Keratinocyte (primary cell): ENCODE results near the gene RGS6. TPM values are rescaled to one million over a fixed set of nuclear protein-coding genes. Genes with fewer than 3 reads are reported as not detected.

Source experiments
- DNase-seq: peaks from one replicate; pipeline ENCODE4 v3.0.0-alpha.2; 2011; ENCODE audit warnings: low read depth, missing footprints, low spot score
- FAIRE-seq: peaks from 2 replicates; lab custom pipeline; 2011; peaks lifted over from hg19 to GRCh38; lab: Jason Lieb, UNC
- H2AFZ ChIP-seq: 2 replicates; pipeline ENCODE4 v1.6.0; 2012; ENCODE audit warnings: low read length, control low read depth, inconsistent platforms; ENCODE audit not compliant: control insufficient read depth
- H3K27ac ChIP-seq: 2 replicates; pipeline ENCODE4 v1.5.1; 2011; ENCODE audit warnings: low read length; ENCODE audit not compliant: control insufficient read depth, insufficient read depth
- H3K27me3 ChIP-seq: 3 replicates; pipeline ENCODE4 v1.6.0; 2011; ENCODE audit warnings: low read length; ENCODE audit not compliant: control insufficient read depth, insufficient read depth; ENCODE audit errors: extremely low read depth
- H3K36me3 ChIP-seq, 2 experiments: 2 replicates in 1 of 2; 3 replicates in 1 of 2; pipeline ENCODE4 v1.5.1; 2011; ENCODE audit warnings: low read length in 2 of 2, mild to moderate bottlenecking in 1 of 2; ENCODE audit not compliant: control insufficient read depth in 2 of 2, insufficient read depth in 2 of 2; ENCODE audit errors: extremely low read depth in 1 of 2
- H3K4me1 ChIP-seq: 3 replicates; pipeline ENCODE4 v1.5.1; 2011; ENCODE audit warnings: low read length; ENCODE audit not compliant: control insufficient read depth, insufficient read depth; ENCODE audit errors: extremely low read depth
- H3K4me2 ChIP-seq: 3 replicates; pipeline ENCODE4 v1.6.0; 2011; ENCODE audit warnings: low read depth, low read length; ENCODE audit not compliant: control insufficient read depth, insufficient read depth; ENCODE audit errors: extremely low read depth
- H3K4me3 ChIP-seq, 3 experiments: fragments of 200-600 bp in 1 of 3; sonication (generic) in 1 of 3; 2 replicates in 2 of 3; 3 replicates in 1 of 3; pipeline ENCODE4 v1.5.1; 2011 to 2016; ENCODE audit warnings: low read length in 3 of 3, mild to moderate bottlenecking in 3 of 3, control low read depth in 2 of 3, inconsistent platforms in 1 of 3, low read depth in 1 of 3, mixed read lengths in 1 of 3, mixed run types in 1 of 3, moderate library complexity in 1 of 3; ENCODE audit not compliant: control insufficient read depth in 2 of 3, insufficient read depth in 2 of 3; ENCODE audit errors: extremely low read depth in 1 of 3
- H3K79me2 ChIP-seq: 2 replicates; pipeline ENCODE4 v1.6.0; 2012; ENCODE audit warnings: low read length; ENCODE audit not compliant: control insufficient read depth, insufficient read depth
- H3K9ac ChIP-seq: 3 replicates; pipeline ENCODE4 v1.6.0; 2011; ENCODE audit warnings: low read length; ENCODE audit not compliant: control insufficient read depth, insufficient read depth; ENCODE audit errors: extremely low read depth
- H3K9me1 ChIP-seq: 3 replicates; pipeline ENCODE4 v1.6.0; 2011; ENCODE audit warnings: low read length; ENCODE audit not compliant: control insufficient read depth, insufficient read depth; ENCODE audit errors: extremely low read depth
- H3K9me3 ChIP-seq: 2 replicates; pipeline ENCODE4 v1.5.1; 2012; ENCODE audit warnings: low read depth, low read length; ENCODE audit not compliant: control insufficient read depth
- H4K20me1 ChIP-seq: 3 replicates; pipeline ENCODE4 v1.6.0; 2011; ENCODE audit warnings: low read length; ENCODE audit not compliant: control insufficient read depth, insufficient read depth; ENCODE audit errors: extremely low read depth
- CTCF ChIP-seq, 3 experiments: IDR thresholded peaks in 1 of 3; conservative IDR thresholded peaks in 1 of 3; optimal IDR thresholded peaks in 1 of 3; 2 replicates in 2 of 3; 3 replicates in 1 of 3; pipeline versions ENCODE3 to v1.5.1; 2011; ENCODE audit warnings: low read length in 3 of 3, mild to moderate bottlenecking in 3 of 3, moderate library complexity in 2 of 3, control low read depth in 1 of 3, inconsistent platforms in 1 of 3; ENCODE audit not compliant: insufficient read depth in 2 of 3; ENCODE audit errors: extremely low read depth in 1 of 3
- EZH2 ChIP-seq: IDR thresholded peaks from one replicate; pipeline ENCODE4 v1.6.1; 2012; ENCODE audit warnings: inconsistent platforms, mild to moderate bottlenecking, low read length, moderate library complexity
- dilution Hi-C: fragments of 300-500 bp; cut with MboI; formaldehyde crosslinking; loops from one replicate; pipeline ENCODE4 v1.7.0; 2020; ENCODE audit warnings: low sequenced_read_pairs; ENCODE audit not compliant: extremely low pct_ligation_motif_present
- polyA plus RNA-seq, 5 experiments: library from polyadenylated mRNA; depleted of rRNA in 3 of 5; stranded (reverse) in 3 of 5; stranded (forward) in 1 of 5; unstranded in 1 of 5; fragments of >200 nt; gene quantifications; 1 replicate in 1 of 5; 2 replicates in 3 of 5; 3 replicates in 1 of 5; pipeline versions ENCODE4 v1.2.1 to v1.2.3, GENCODE V29; 2011 to 2012; ENCODE audit warnings: missing spikeins in 2 of 5, low read depth in 1 of 5, low replicate concordance in 1 of 5

RGS6 gene
- polyA plus RNA-seq, 1 donor (not counting 4 experiments of a cell fraction or from before 2014, with no cell fraction given): not detected

DNA sequence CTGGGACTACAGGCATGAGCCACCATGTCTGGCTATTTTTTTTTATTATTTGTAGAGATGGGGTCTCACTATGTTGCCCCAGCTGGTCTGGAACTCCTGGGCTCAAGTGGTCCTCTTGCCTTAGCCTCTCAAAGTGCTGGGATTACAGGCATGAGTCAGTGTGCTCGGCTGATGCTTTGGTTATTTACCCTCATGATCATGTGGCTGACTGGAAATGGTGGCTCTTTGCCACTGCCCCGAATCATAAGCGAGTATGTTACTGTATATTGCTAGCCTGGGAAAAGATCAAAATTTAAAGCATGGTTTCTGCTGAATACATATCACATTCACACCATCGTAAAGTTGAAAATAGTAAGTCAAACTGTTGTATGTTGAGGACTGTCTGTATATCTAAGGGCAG lies 101.1 kb downstream of the RGS6 start:
- Histone ChIP-seq H3K27me3 (no peaks in the 10 kb centered on the region), H3K9me3 (no peaks in the 10 kb centered on the region), H3K4me3 (no peak overlapping the region), H3K4me2 (no peak overlapping the region), H3K36me3 (no peaks in the 10 kb centered on the region), H3K9me1 (no peaks in the 10 kb centered on the region), H3K27ac (no peak overlapping the region), H3K79me2 (no peaks in the 10 kb centered on the region), H3K4me1 (no peaks in the 10 kb centered on the region), H3K9ac (no peak overlapping the region), H2AFZ (no peak overlapping the region), H4K20me1 (no peaks in the 10 kb centered on the region)
- FAIRE-seq: no peak
- no peak for DNase-seq
- dilution Hi-C loops: no loop called here
- TF ChIP-seq CTCF (optimal IDR thresholded peaks at IDR 0.05 in 1 of 3, IDR thresholded peaks at IDR 0.05 in 1 of 3, conservative IDR thresholded peaks at IDR 0.05 in 1 of 3; ENCODE audit: extremely low read depth in 1 of 3, insufficient read depth in 2 of 3, low read length in 3 of 3) (no peak), EZH2 (no peak)

GRCh38 chr14:72040528-72040927 lies 108.3 kb downstream of the RGS6 start:
- Histone ChIP-seq H3K9me3 (no peaks in the 10 kb centered on the region), H3K9ac (no peak overlapping the region), H4K20me1 (no peaks in the 10 kb centered on the region), H3K9me1 (no peaks in the 10 kb centered on the region), H3K4me2 (no peak overlapping the region), H3K4me1 (no peaks in the 10 kb centered on the region), H3K27ac (no peak overlapping the region), H2AFZ (no peak overlapping the region), H3K27me3 (no peaks in the 10 kb centered on the region), H3K4me3 (no peak overlapping the region), H3K36me3 (no peaks in the 10 kb centered on the region), H3K79me2 (no peaks in the 10 kb centered on the region)
- no peak for FAIRE-seq
- DNase-seq: no peak
- TF ChIP-seq CTCF (optimal IDR thresholded peaks at IDR 0.05 in 1 of 3, IDR thresholded peaks at IDR 0.05 in 1 of 3, conservative IDR thresholded peaks at IDR 0.05 in 1 of 3; ENCODE audit: extremely low read depth in 1 of 3, insufficient read depth in 2 of 3, low read length in 3 of 3): no peak
- TF ChIP-seq EZH2: no peak
- dilution Hi-C loops: no loop called here
